IMR-90 (cell line): ENCODE data around the gene TMA16. TPM values are rescaled to one million over a fixed set of nuclear protein-coding genes. Genes with fewer than 3 reads are reported as not detected.

Experiments
- ATAC-seq: fragments of 200-7000 bp; cut with Tn5 transposase; 2 replicates; pipeline ENCODE4 v1.9.1; 2020; ENCODE audit warnings: low read depth, mild to moderate bottlenecking, moderate library complexity
- BruUV-seq: library from RNA; stranded (reverse); fragments of 400-500 nt; replicated peaks from 2 replicates; lab custom pipeline; 2021; lab: Mats Ljungman, UMichigan
- CTCF ChIA-PET: fragments of 300-600 bp; formaldehyde crosslinking; extraction: SDS; loops from one replicate; lab custom pipeline; 2021; ENCODE audit warnings: antibody characterized with exemption; lab: Yijun Ruan, JAX
- POLR2A ChIA-PET: fragments of 300-600 bp; sonication (Branson Sonifier 250); formaldehyde crosslinking; loops from one replicate; lab custom pipeline; 2022; ENCODE audit warnings: antibody characterized with exemption; ENCODE audit not compliant: unreplicated experiment; lab: Charles Lee
- DNase-seq: peaks from one replicate; pipeline ENCODE4 v3.0.0; 2013
- H2AFZ ChIP-seq: replicated peaks from 2 replicates; pipeline ENCODE3; 2013; ENCODE audit warnings: low read length, mild to moderate bottlenecking; ENCODE audit not compliant: poor library complexity
- H2AK5ac ChIP-seq: 2 replicates; pipeline ENCODE4 v1.6.1; 2013; ENCODE audit warnings: low read depth, low read length, inconsistent platforms
- H2AK9ac ChIP-seq: replicated peaks from 2 replicates; pipeline ENCODE3; 2013; ENCODE audit warnings: mild to moderate bottlenecking, low read depth, low read length, moderate library complexity; ENCODE audit not compliant: poor library complexity
- H2BK120ac ChIP-seq: 2 replicates; pipeline ENCODE4 v1.6.1; 2013; ENCODE audit warnings: low read depth, low read length, inconsistent platforms
- H2BK15ac ChIP-seq: 3 replicates; pipeline ENCODE4 v1.6.1; 2013; ENCODE audit warnings: low read depth, low read length, inconsistent platforms
- H2BK20ac ChIP-seq: 2 replicates; pipeline ENCODE4 v1.6.1; 2013; ENCODE audit warnings: low read depth, mild to moderate bottlenecking, inconsistent platforms, low read length, moderate library complexity
- H2BK5ac ChIP-seq: 2 replicates; pipeline ENCODE4 v1.6.1; 2013; ENCODE audit warnings: mild to moderate bottlenecking, low read depth, low read length, inconsistent platforms; ENCODE audit not compliant: poor library complexity, severe bottlenecking
- H3K14ac ChIP-seq: replicated peaks from 2 replicates; pipeline ENCODE4 v1.6.1; 2013; ENCODE audit warnings: low read depth, low read length, inconsistent platforms
- H3K18ac ChIP-seq: 2 replicates; pipeline ENCODE4 v1.6.1; 2013; ENCODE audit warnings: low read depth, low read length, control low read depth
- H3K23ac ChIP-seq: 2 replicates; pipeline ENCODE4 v1.6.1; 2013; ENCODE audit warnings: low read depth, low read length, inconsistent platforms
- H3K27ac ChIP-seq: 2 replicates; pipeline ENCODE4 v1.5.1; 2013; ENCODE audit warnings: mild to moderate bottlenecking, control low read depth, low read length; ENCODE audit not compliant: insufficient read depth
- H3K27me3 ChIP-seq: 2 replicates; pipeline ENCODE4 v1.6.1; 2013; ENCODE audit warnings: low read length; ENCODE audit not compliant: control insufficient read depth, insufficient read depth
- H3K36me3 ChIP-seq: 2 replicates; pipeline ENCODE4 v1.6.1; 2013; ENCODE audit warnings: low read length, mixed read lengths; ENCODE audit not compliant: control insufficient read depth, insufficient read depth
- H3K4ac ChIP-seq: 2 replicates; pipeline ENCODE4 v1.6.1; 2013; ENCODE audit warnings: low read depth, low read length, inconsistent platforms
- H3K4me1 ChIP-seq: 2 replicates; pipeline ENCODE4 v1.6.1; 2013; ENCODE audit warnings: low read length, mixed read lengths; ENCODE audit not compliant: control insufficient read depth, insufficient read depth
- H3K4me2 ChIP-seq: 2 replicates; pipeline ENCODE4 v1.6.1; 2013; ENCODE audit warnings: low read depth, mild to moderate bottlenecking, control low read depth, low read length, moderate library complexity
- H3K4me3 ChIP-seq: 2 replicates; pipeline ENCODE4 v1.5.1; 2013; ENCODE audit warnings: low read depth, mild to moderate bottlenecking, control low read depth, low read length, moderate library complexity; ENCODE audit not compliant: insufficient read depth
- H3K56ac ChIP-seq: 2 replicates; pipeline ENCODE4 v1.6.1; 2013; ENCODE audit warnings: low read length, inconsistent platforms; ENCODE audit not compliant: insufficient read depth; ENCODE audit errors: extremely low read depth
- H3K79me1 ChIP-seq, 2 experiments: 2 replicates each; pipeline ENCODE4 v1.6.1; 2013; ENCODE audit warnings: low read length in 2 of 2, inconsistent platforms in 1 of 2, low read depth in 1 of 2
- H3K9ac ChIP-seq: 2 replicates; pipeline ENCODE4 v1.6.1; 2013; ENCODE audit warnings: low read depth, low read length, control low read depth
- H3K9me1 ChIP-seq: 2 replicates; pipeline ENCODE4 v1.6.1; 2013; ENCODE audit warnings: low read length, inconsistent platforms; ENCODE audit not compliant: insufficient read depth
- H3K9me3 ChIP-seq: 2 replicates; pipeline ENCODE4 v1.6.1; 2013; ENCODE audit warnings: low read length; ENCODE audit not compliant: control insufficient read depth, insufficient read depth
- H4K20me1 ChIP-seq: 2 replicates; pipeline ENCODE4 v1.6.1; 2013; ENCODE audit warnings: low read length, inconsistent platforms; ENCODE audit not compliant: insufficient read depth
- H4K5ac ChIP-seq: 2 replicates; pipeline ENCODE4 v1.6.1; 2013; ENCODE audit warnings: mild to moderate bottlenecking, low read depth, low read length, control low read depth
- H4K8ac ChIP-seq, 2 experiments: 2 replicates each; pipeline ENCODE4 v1.6.1; 2013; ENCODE audit warnings: low read depth in 2 of 2, low read length in 2 of 2, control low read depth in 1 of 2, inconsistent platforms in 1 of 2
- H4K91ac ChIP-seq: 2 replicates; pipeline ENCODE4 v1.6.1; 2013; ENCODE audit warnings: low read depth, low read length, inconsistent platforms; ENCODE audit not compliant: insufficient read depth
- CHD1 ChIP-seq: IDR thresholded peaks from 2 replicates; pipeline ENCODE4 v1.6.1; 2012; ENCODE audit warnings: low read depth, low read length, improper control_type of control experiment
- ELK1 ChIP-seq: fragments of 150-350 bp; IDR thresholded peaks from 2 replicates; pipeline ENCODE4 v1.6.1; 2016; ENCODE audit warnings: low read depth, mild to moderate bottlenecking, low read length, moderate library complexity, borderline replicate concordance
- FOS ChIP-seq: fragments of 150-350 bp; IDR thresholded peaks from 2 replicates; pipeline ENCODE4 v1.6.1; 2016; ENCODE audit warnings: low read depth, low read length
- MAFK ChIP-seq: IDR thresholded peaks from 2 replicates; pipeline ENCODE4 v1.6.1; 2012; ENCODE audit warnings: low read depth, low read length, improper control_type of control experiment
- MAZ ChIP-seq: IDR thresholded peaks from 2 replicates; pipeline ENCODE4 v1.6.1; 2012; ENCODE audit warnings: low read depth, mild to moderate bottlenecking, low read length, improper control_type of control experiment, moderate library complexity, borderline replicate concordance
- MXI1 ChIP-seq: IDR thresholded peaks from 2 replicates; pipeline ENCODE4 v1.6.1; 2012; ENCODE audit warnings: low read depth, mild to moderate bottlenecking, low read length, moderate library complexity, borderline replicate concordance
- NFE2L2 ChIP-seq: fragments of 150-350 bp; IDR thresholded peaks from 2 replicates; pipeline ENCODE4 v1.6.1; 2016; ENCODE audit warnings: low read depth, mild to moderate bottlenecking, low read length
- WGBS, 2 experiments: methylation state at CpG; one replicate each; pipeline versions ENCODE4 v1.1.5 to v1.1.7; 2013; ENCODE audit warnings: missing lambda C conversion rate in 2 of 2; ENCODE audit not compliant: insufficient read length in 1 of 2; ENCODE audit errors: extremely low coverage in 2 of 2; 5-methylcytosine and 5-hydroxymethylcytosine counted together
- dilution Hi-C: fragments of 300-500 bp; cut with HindIII; formaldehyde crosslinking; loops from one replicate; pipeline ENCODE4 v1.14.3; 2018; ENCODE audit warnings: low sequenced_read_pairs; ENCODE audit not compliant: unreplicated experiment
- in situ Hi-C: fragments of 300-500 bp; cut with MboI; formaldehyde crosslinking; loops from 3 replicates; pipeline ENCODE4 v1.14.3; 2019; ENCODE audit warnings: low sequenced_read_pairs, inconsistent platforms, mixed read lengths
- intact Hi-C: fragments of 100-400 bp; cut with micrococcal nuclease; formaldehyde crosslinking; loops from 2 replicates; pipeline ENCODE4 v1.10.0; 2022
- polyA plus RNA-seq, 3 experiments: library from polyadenylated mRNA; depleted of rRNA; stranded (reverse); fragments of >200 nt; gene quantifications; 2 replicates each; pipeline ENCODE4 v1.2.3, GENCODE V29; 2012; ENCODE audit warnings: low replicate concordance in 1 of 3
- total RNA-seq: library from RNA; depleted of rRNA; stranded (reverse); fragments of >200 nt; gene quantifications from 2 replicates; pipeline ENCODE4 v1.2.3, GENCODE V29; 2012

Gene TMA16
- total and polyA plus RNA-seq, 2 of the 4 experiments (the other 2 are of a cell fraction): 9.3 to 19.8 TPM

- intact Hi-C loops (no loop called here), in situ Hi-C loops (loop anchor here (25.0 kb wide), 1 partner anchor 338 kb away; the partner anchor contains the start of gene NAF1), dilution Hi-C loops (no loop called here)
- DNase-seq (no peak), ATAC-seq (no peak)
- TF ChIP-seq MAZ (no peak), CHD1 (no peak), FOS (no peak), MXI1 (no peak), NFE2L2 (no peak), MAFK (no peak), ELK1 (no peak)
- H2AK9ac ChIP-seq: no peak overlapping the region
- CTCF ChIA-PET: interaction anchor here (0.6 kb wide), 1 partner anchor 1763 kb away, joined by 3 read pairs; no protein-coding TSS in a partner anchor
- H2BK15ac ChIP-seq: no peak overlapping the region
- no peaks in the 10 kb centered on the region for H3K9me3 ChIP-seq
- peaks cover 6% of the 10 kb centered on the region for H3K4me1 ChIP-seq
- H4K20me1 ChIP-seq: peaks cover 22% of the 10 kb centered on the region
- H4K91ac ChIP-seq: no peak overlapping the region
- WGBS, 2 experiments: no CpG with 5 or more reads among the region's 1 CpG
- no peak overlapping the region for H3K23ac ChIP-seq
- H2BK20ac ChIP-seq: no peak overlapping the region
- H2AFZ ChIP-seq: no peak overlapping the region
- no peaks in the 10 kb centered on the region for H3K27me3 ChIP-seq
- H2BK120ac ChIP-seq: no peak overlapping the region
- no peak overlapping the region for H3K4ac ChIP-seq
- H3K27ac ChIP-seq: no peak overlapping the region; the same call in 1 of the 2 replicates
- H3K9me1 ChIP-seq: 0 out of 2 replicates have a peak, but pooled peaks cover 7% of the 10 kb centered on the region
- POLR2A ChIA-PET: no interaction called here
- H3K56ac ChIP-seq: no peak overlapping the region
- peaks cover 16 to 33% of the 10 kb centered on the region in 2 experiments for H3K79me1 ChIP-seq
- no peak overlapping the region for H2AK5ac ChIP-seq
- H3K4me2 ChIP-seq: no peak overlapping the region
- BruUV-seq: no TSS peak
- H3K18ac ChIP-seq: no peak overlapping the region
- no peaks in the 10 kb centered on the region for H3K36me3 ChIP-seq
- H3K14ac ChIP-seq: no peak overlapping the region
- H2BK5ac ChIP-seq: no peak overlapping the region
- no peak overlapping the region for H4K5ac ChIP-seq
- no peak overlapping the region for H4K8ac ChIP-seq
- H3K4me3 ChIP-seq: no peak overlapping the region
- H3K9ac ChIP-seq: no peak overlapping the region
Observed at GRCh38 chr4:163500586-163500985, 6.1 kb downstream of the TMA16 start.
